HG03442 (cell line): ENCODE data around the gene TRUB1.

Experiments
- ATAC-seq: cut with Tn5 transposase; IDR thresholded peaks from one replicate; pipeline ENCODE4 v1.9.1; 2021; ENCODE audit warnings: mild to moderate bottlenecking, moderate library complexity; ENCODE audit not compliant: unreplicated experiment

The TRUB1 gene

DNA sequence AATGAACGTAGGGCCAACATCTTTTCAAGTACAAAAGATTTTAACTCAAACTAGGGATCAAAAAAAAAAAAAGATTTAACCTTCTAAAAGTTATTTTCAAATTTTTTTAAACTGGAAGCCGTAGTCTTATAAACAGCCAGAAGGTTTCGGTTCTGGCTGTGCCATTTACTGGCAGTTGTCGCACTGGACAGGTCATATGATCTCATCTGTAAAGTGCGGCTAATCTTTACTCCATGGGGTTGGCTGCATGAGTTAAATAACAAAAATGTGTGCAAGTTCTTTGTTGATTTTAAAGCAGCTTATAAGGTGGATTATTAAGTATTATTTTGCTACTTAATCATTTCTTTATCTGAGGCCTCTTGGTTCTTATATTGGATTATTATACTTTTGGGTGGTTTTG, 36.6 kb downstream of the TRUB1 start:
- ATAC-seq: no peak

DNA sequence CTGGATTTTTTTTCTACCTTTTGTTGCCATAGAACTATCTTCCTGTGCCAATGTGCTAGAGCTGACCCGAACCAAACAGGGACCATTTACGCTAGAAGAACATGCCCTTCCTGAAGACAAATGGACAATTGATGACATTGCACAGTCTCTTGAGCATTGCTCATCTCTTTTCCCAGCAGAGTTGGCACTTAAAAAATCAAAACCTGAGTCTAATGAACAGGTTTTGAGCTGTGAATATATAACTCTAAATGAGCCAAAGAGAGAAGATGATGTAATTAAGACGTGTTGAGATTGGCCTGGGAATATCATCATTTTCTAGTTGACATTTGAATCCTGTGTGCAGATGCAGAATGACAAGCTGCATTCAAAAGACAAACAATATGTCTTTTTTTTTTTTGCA, 37.1 kb downstream of the TRUB1 start:
- no peak for ATAC-seq

DNA sequence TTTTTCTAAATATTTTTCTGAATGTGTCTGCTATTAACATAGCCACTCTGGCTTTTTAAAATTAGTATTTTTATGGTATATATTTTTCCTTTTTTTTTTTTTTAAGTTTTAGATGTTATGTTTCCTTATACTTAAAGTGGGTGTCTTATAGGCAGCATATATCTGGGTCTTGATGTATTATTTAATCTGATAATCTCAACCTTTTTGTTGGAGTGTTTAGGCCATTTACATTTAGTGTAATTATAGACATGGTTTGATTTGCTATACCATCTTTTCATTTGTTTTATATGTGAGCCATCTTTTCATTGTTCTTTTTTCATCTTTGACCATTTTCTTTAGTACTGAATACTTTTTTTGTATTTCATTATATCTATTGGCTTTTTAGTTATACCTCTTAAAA, 45.0 kb downstream of the TRUB1 start:
- ATAC-seq: no peak

DNA sequence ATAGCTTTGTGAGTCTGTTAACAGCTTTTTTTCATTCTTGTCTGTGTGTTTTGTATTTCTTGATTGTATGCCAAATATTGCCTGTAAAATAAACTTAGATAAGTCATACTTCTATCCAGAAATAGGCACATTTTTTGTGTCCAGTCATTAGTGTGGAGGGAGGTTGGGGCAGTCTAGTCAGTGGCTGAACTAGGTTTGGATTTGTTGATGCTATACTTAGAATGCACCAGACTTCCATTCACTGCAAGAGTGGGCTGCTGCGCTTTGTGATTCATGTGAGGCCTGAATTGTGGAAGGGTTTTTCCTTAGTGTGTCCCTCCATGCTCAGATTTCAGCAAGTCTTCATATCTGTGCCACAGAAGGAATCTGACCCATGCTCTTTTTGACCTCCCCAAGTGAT, 50.0 kb downstream of the TRUB1 start:
- no peak for ATAC-seq

DNA sequence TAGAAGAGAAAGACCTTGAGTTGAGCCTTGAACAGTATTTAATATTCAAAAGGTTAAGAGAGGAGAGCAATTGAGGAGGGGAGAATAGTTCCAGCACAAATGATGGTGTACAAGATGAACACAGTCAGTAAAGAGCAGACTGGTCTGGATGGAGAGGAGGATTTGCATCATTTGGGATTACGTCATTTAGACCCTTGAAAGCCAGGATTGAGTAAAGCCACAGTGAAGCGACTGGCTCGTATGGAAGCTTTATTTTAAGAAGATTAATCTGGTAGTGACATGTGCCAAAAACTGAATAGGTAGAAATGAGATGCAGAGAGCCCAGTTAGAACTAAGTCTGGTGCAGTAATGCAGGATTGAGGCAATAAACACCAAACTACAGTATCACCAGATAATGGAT, 52.6 kb downstream of the TRUB1 start:
- ATAC-seq: no peak

DNA sequence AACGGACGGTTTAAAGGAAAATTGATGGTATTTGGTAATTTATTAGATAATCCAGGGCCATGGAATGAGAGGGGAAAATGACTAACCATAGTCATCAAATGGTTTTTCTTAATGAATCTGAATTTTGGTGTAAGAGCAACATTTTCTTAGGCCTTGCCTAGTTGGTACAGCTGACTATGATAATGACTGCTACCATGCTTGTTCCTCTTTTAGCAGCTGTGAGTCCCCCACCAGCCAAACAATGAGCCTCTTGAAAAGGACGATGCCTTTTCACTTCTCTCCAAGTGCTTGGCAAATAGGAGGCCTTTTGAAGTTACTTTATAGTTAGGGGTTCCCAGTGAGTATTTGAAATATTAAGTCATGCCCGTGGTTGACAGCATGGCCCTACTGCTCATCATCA, 53.0 kb downstream of the TRUB1 start:
- ATAC-seq: no peak

DNA sequence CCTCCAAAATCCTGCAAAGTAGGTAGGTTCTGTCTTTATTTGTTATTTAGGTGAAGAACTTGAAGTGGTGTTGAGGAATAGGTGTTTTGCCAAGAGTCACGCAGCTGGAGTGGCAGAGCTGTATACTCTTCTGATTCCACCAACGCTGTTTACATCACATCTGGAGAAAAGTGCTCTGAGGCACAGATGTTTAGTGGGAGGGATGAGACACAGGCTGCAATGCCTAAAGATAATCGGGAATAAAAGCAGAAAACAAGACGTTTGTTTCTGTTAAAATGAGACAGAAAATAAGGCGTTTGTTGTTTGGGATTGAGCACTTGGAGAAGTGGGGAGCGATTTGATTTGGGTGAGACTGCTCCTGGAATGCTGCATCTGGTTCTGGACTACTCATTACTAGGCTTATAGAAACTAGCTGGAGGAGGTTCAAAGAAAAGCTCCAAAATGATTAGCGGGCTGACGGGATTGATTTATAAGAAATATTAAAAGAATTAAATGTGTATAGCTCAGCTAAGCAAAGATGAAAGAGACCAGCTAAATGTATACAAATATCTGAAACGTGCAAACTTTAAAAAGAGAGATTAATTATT, 54.3 kb downstream of the TRUB1 start:
- no peak for ATAC-seq

DNA sequence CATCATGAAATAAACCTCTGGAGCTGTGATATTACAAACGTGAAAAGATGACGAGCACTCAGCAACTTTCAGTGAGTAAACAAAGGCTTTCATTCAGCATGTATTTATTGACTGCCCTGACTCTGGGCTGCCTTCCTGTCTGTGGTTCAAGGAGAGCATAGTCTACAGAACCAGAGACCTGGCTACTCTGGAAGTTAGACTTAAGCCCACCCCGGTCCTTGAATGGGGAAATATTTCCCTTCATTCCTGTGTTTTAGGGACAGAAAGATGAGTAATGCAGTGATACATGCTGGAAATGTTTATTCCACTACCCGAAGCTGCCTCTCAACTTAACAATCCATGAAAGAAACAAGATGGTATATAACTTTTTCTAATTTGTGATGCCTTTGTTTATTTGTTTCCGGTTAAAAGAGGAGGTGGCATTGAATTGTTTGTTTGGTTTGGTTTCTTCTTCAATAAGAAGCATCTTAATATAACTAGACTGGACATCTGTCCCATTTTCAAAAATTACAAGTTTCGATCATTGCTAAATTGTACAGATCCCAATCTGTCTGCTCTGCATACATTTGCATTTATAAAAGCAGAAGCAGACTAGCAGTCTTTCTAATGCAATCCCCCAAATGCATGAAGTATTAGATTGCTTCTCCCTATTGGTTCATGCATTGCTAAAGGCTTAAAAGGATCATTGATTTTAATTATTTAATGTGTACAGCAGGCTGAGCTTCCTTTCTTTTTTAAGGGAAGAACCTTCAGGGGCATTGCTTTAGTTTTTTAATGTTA, 57.7 kb downstream of the TRUB1 start:
- no peak for ATAC-seq

DNA sequence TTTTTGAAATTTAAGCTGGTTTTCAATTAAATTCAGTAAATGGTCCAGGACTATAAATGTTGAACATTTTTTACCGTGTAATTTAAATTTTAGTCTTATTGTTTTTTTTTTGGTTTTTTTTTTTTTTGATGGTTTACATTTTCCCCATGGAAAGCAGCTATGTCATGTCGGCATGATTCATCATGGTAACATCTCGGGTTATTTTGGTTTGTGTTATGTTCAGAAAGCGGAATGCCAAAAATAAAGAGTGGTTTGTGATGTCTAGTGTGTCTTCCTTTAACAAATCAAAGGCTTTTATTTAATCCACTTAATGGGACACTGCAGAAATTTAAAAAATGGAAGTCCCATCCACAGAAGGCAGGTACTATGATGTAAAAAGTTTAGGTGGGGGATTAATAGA, 58.5 kb downstream of the TRUB1 start:
- no peak for ATAC-seq

DNA sequence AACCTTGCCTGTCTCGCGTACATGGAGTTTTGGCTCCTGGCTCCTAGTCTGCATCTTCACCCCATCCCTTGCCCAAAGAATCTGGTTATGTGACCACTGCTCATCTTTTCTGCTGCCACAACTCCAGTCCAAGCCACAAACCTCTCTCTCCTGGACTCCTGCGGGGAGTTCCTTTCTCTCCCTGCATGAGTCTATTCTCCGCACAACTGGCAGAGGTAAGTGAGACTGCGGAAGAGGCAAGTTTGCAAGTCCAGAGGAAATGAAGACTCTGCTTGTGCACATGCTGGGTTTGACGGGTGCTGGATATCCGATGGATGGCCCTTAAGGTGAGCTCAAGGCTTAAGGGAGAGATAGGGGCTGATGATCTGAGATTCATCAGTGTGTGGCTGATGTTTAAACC, 61.0 kb downstream of the TRUB1 start:
- no peak for ATAC-seq

DNA sequence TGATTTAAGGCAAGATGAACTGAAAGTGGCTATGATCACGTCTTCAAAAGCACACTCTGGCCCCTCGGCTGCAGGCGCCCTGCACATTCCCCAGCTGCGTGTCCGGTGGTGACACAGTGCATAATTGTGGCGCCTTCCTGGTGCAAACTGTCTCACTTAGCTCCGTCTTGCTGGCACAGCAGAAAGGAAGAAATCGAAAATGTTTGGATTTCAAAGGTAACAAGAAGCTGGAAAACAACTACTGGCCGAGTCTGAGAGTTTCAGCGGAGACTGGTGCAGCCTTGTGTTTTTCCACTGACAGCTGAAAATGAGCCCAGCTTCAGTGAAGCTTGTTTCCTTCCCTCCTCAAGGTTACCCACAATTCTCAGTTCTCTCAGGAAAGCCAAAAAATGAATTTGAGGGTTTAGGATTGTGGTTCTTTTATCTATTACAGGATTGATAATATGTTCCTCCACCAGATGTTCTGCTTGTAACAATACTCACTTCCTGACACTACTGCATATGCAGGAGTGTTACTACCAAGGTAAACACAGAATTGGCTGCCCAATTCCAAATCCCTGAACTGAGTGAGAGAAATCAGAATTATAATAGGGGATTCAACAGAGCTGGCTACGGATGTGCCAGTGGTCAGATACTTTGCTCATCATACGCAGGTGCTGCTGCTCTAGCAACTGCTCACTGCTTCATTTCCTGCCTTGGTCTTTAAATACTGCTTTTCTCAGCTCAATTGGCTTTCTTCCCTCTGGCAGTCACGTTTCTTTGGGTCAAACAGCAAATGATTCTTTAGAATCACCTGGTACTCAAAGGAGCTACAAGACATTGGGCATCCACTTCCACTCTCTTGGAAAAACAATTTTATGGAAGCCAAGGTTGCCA, 63.7 kb downstream of the TRUB1 start:
- ATAC-seq: peak; percentile 75

DNA sequence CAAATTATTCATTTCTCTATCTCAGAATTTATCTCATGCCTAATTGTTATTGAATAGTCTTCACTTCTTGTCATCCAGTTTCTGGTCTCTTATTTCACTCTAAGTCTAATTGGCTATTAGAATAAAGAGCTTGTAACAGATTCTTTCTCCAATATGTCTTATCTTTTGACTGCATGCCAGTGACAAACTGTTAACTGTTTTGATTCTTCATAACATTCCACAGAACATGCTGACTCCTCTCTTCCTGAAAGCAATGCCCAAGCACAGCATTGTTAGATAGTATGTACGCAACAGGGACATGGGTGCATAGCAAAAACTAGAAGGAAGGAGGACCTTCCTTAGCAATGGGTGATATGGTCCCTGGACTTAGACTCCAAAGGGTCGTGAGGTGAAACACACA, 65.4 kb downstream of the TRUB1 start:
- no peak for ATAC-seq

DNA sequence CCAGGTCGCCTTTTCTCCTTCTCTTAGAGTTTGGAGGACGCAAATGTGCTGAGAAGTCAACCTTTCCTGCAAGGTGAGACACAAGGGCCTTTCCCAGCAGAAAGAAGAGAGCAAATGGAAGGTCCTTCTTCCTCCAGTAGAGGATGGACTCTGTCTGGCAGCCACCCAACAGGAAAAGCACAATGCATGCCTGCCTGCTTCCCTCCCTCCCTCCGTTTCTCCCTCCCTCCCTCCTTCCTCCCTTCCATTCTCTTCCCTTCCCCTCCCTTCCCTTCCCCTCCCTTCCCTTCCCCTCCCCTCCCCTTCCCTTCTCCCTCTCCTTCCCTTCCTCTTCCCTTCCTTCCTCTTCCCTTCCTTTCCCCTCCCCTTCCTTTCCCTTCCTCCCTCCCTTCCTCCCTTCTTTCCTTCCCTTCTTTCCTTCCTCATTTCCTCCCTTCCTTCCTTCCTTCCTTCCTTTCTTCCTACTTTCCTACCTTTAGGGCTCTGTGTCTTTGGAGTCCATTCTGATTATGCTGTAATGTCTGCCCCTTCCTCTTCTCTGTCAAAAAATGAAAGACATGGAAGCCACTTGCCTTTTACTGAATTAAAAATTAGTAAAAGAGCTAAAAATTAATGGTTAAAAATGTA, 66.4 kb downstream of the TRUB1 start:
- no peak for ATAC-seq

DNA sequence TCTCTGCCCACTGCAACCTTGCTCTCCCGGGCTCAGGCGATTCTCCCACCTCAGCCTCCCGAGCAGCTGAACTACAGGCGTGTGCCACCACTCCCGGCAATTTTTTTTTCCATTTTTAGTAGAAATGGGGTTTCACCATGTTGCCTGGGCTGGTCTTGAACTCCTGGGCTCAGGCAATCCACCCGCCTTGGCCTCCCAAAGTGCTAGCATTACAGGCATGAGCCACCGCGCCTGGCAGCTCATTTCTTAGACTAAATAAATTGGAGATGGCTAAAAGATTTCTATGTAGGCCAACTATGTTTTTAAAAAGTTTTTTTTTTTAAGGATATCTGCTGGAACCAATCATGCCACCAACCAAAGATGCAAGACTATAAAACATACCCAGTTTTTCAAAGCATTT, 67.8 kb downstream of the TRUB1 start:
- no peak for ATAC-seq

DNA sequence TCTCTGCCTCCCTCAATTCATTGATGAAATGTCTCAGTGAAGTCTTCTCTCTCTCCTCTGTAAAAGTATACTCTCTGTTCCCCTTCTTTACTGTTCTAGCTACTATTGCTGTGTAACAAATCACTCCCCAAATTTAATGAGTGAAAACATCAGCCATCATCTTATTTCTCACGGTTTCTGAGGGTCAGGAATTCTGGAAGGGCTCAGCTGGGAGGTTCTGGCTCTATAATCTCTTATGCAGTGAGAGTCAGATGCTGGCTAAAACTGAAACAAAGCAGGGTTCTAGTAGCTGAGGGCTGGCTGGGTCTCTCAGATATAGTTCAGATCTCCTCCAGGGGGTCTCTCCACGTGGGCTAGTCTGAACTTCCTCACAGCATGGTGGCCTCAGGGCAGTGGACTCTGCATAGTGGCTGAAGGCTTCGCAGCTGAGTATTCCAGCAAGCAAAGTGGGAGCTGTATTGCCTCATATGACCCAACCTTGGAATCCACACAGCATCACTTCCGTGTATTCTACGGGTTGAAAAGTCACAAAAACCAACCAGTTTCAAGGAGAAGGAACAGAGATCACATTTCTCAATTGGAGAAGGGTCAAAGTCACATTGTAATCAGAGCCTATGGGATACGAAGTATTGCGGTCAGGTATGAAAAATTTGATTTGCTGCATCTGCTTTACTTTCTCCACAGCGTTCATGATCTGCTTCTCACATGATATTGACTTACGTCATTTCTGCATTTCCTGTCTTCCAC, 80.4 kb downstream of the TRUB1 start:
- no peak for ATAC-seq

DNA sequence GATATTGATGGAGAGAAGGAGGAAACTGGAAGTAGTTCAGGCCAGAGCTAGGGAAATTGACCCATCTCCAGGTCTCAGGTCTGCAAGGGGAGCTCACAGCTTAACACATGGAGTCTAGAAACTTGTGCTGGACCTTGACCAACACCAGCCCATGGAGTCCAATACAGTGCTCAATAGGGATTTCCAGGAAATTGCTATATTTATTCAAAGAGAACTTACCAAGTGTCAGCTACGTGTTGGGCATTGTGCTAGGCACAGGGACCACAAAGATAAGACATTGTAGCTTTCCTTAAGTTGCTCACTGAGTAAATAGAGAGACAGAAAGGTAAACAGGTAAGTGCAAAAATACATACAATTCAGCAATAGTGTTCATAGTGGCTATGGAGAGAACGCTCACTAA, 82.5 kb downstream of the TRUB1 start:
- no peak for ATAC-seq

DNA sequence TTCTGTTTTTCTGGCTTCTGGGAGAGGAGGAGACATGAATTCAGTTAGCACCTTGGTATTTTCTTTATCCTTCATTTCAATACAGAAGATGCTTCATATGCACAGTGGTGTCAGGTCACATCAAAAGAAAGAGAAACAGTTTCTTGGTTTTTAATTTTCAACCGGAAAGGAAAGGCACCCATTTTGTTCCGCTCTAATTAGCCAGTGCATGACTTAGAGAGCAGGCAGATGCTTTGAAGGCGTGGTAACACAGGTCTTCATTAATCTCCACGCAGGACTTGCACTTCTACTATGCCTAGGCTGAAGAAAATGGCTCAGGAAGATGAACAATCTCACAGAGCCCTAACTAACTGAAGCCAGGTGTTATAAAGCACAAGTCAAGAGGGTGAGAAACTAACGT, 84.7 kb downstream of the TRUB1 start:
- no peak for ATAC-seq

DNA sequence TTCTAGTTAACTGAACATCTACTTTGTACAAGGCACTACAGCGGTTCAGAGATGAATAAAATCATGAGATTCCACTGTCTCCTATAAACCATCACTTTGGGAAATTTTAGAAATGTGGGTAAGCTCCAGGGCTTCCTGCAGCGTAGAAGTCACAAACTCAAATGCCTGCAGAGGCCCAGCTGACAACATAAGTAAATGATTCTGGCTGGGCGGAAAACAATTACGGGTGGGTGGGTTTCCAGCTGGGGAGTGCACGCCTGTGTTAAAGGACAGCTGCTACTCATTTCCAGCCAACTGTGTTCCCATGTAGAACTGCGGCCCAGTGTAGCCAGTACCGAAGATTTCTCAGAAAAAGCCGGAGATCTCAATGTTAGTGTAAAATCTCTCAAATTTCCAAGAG, 85.7 kb downstream of the TRUB1 start:
- ATAC-seq: no peak

DNA sequence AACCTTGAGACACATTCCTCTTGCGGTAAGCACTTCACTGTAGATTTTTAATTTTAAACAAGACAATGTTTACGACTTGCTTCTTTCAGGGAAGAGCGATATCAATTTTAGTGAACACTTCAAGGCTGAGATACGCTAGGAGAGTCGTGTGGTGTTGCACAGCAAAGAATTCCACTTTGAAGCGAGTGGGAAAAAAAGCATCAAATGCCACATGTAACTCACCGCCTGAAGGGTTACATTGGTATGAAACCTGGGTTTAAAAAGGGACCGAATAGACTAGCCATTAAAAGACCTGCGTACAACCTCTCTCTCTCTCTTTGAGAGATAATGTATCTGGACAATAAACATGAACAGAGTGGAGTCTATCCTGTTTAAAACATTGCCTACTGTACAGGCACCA, 86.4 kb downstream of the TRUB1 start:
- no peak for ATAC-seq

DNA sequence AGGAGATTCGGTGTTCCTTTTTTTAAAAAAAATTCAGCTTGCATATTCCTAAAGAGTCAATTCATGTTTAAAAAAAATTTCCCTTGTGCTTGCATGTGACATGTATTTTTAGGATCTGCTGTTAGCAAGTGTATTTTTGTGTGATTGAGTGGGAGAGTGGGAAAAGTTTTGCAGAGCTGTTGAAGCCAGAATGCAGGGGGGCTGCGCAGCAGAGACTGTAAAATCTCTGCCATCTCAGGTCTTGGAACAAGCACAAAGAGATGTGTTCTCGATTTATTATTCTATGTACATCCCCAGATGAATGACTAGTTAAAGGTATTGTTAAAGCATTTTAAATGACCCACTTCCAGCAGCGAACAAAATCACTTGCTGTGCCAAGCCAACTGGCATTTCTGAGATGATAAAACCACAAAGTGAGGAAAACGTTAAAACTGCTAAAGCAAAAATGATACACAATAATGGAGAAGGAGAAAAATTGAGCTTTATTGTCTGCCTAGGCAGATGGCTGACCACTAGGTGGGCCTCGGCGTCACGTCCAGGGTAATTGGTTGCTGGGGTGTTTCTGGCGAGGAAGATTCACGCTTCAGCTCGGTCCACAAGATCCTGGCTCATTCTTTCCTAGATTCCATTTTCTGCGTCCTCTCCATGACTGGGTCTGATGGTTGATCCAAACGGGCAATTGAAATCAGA, 88.2 kb downstream of the TRUB1 start:
- ATAC-seq: no peak
